Measurements from ENCODE around the gene DYRK2. TPM values are rescaled to one million over a fixed set of nuclear protein-coding genes. Genes with fewer than 3 reads are reported as not detected.
A peak's percentile ranks its signal among the peaks of the same experiment; 100 is the strongest.

DYRK2 gene
- 16.5 and 23.1 TPM in 2 replicates for total RNA-seq (2014; rRNA removed; shearing (Covaris generic); ENCODE audit: low replicate concordance)

DNA sequence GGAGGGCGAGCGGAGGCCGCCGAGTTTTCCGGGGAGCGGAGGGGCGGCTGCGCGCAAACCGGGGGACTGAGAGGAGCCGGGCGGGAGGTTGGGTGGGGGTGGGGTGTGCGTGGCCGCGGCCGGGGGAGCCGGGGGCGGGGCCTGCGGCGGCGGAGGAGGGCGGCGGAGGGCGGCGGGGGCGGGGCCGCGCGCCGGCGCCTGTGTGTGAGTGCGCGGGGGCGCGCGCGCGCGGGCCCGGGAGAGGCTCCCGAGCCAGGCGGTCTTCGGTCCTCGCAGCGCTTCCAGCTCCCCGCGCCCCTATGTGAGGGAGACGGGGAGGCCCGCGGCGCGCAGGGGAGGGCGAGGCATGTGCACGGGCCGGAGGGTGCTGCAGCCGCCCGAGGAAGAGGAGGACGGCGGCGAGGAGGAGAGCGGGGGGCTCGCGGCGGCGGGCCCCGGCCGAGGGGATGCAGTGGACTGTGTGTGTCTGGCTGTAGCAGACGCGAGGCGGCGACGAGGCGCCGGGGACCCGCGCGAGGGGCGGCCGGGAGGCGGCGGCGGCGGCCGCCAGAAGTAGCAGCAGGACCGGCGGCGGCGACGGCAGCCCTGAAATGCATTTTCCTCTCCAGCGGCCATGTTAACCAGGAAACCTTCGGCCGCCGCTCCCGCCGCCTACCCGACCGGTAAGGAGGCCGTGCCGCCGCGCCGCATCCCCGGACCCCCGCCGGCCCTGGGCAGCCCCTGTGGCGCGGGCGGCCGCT is at the start of gene DYRK2:
TSS of gene DYRK2 (plus strand) at position 225 of the 740 bp plus-strand sequence. CDS start at position 614, 389 bp downstream.
- H3K4me3 ChIP-seq, result peak within 1 kb of the TSS; percentile 72
- DNase-seq, result peak; percentile 80
- H3K27me3 ChIP-seq, result no peaks in the 10 kb centered on the region
- H3K36me3 ChIP-seq, result peaks cover 26% of the 10 kb centered on the region
- H3K9me3 ChIP-seq, result no peaks in the 10 kb centered on the region

DNA sequence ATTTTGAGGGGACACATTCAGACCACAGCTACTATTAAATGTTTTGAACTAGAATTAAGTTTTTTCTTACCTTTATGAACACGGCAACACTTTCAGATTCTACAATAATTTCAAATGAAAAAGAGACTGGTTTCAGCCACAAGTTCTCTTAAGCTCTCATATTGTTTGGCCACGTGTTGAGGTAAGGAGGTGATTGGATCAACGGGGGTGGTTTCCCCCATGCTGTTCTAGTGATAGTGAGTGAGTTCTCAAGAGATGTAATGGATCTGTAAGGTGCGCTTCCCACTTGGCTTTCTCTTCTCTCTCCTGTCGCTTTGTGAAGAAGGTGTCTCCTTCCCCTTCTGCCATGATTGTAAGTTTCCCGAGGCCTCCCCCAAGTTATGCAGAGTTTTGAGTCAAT is 48.9 kb upstream of the DYRK2 start:
- Histone ChIP-seq H3K4me3 (no peak overlapping the region), H3K27me3 (no peaks in the 10 kb centered on the region), H3K9me3 (no peaks in the 10 kb centered on the region; the same call in 1 of the 2 replicates), H3K36me3 (no peaks in the 10 kb centered on the region)
- DNase-seq, result no peak

DNA sequence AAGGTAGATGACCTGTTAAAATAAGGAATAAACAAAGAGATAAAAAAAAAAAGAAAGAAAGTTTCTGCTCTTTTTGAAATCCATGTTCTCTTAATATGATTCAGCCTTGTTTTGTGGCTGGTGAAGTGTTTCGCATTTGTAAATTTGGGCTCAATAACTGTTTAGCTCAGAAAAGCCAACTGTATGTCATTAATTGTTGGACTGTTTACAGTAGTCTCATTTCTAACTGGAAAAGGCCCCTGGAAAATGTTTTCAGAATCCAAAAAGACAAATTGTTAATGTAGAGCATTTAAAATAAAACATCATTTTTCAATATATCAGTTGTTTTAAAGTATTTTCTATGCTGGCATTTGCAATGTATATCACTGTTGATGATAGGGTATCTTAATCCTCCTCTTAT is 47.4 kb upstream of the DYRK2 start:
- Histone ChIP-seq H3K4me3 (no peak overlapping the region), H3K9me3 (no peaks in the 10 kb centered on the region; the same call in 1 of the 2 replicates), H3K36me3 (no peaks in the 10 kb centered on the region), H3K27me3 (no peaks in the 10 kb centered on the region)
- DNase-seq, result no peak

- Histone ChIP-seq H3K36me3 (no peaks in the 10 kb centered on the region), H3K9me3 (no peaks in the 10 kb centered on the region), H3K4me3 (no peak overlapping the region), H3K27me3 (no peaks in the 10 kb centered on the region)
- DNase-seq, result no peak
Measured at GRCh38 chr12:67609226-67609870, 39.2 kb upstream of the DYRK2 start.

GRCh38 chr12:67613040-67613439 is 35.5 kb upstream of the DYRK2 start:
- Histone ChIP-seq H3K27me3 (no peaks in the 10 kb centered on the region), H3K36me3 (no peaks in the 10 kb centered on the region), H3K4me3 (no peak overlapping the region), H3K9me3 (no peaks in the 10 kb centered on the region)
- no peak for DNase-seq

DNA sequence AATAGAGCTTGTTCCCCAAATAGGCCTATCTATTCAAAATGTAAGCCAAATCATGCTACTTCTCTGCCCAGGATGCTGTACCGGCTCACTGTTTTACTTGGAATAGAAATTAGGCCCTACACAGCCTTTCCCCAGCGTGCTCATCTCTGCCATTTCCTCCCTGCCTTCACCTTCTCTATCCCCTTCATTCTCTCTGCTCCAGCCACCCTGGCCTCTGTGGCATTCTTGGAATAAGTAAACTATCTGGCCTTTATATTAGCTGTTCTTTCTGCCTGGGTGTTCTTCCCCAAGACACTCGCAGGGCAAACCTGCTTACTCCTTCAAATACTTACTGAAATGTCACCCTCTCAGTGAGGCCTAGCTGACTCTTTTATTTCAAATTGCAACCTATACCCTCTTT is 30.9 kb upstream of the DYRK2 start:
- H3K4me3 ChIP-seq, result no peak overlapping the region
- no peaks in the 10 kb centered on the region for H3K27me3 ChIP-seq
- DNase-seq, result no peak
- H3K9me3 ChIP-seq, result no peaks in the 10 kb centered on the region
- no peaks in the 10 kb centered on the region for H3K36me3 ChIP-seq

- Histone ChIP-seq H3K9me3 (no peaks in the 10 kb centered on the region), H3K4me3 (no peak overlapping the region), H3K27me3 (no peaks in the 10 kb centered on the region), H3K36me3 (no peaks in the 10 kb centered on the region)
- no peak for DNase-seq
Measured at GRCh38 chr12:67618303-67618702, 30.2 kb upstream of the DYRK2 start.

- H3K4me3 ChIP-seq, result no peak overlapping the region
- no peak for DNase-seq
- no peaks in the 10 kb centered on the region for H3K36me3 ChIP-seq
- no peaks in the 10 kb centered on the region for H3K27me3 ChIP-seq
- no peaks in the 10 kb centered on the region for H3K9me3 ChIP-seq
Measured at GRCh38 chr12:67621112-67621511, 27.4 kb upstream of the DYRK2 start.

DNA sequence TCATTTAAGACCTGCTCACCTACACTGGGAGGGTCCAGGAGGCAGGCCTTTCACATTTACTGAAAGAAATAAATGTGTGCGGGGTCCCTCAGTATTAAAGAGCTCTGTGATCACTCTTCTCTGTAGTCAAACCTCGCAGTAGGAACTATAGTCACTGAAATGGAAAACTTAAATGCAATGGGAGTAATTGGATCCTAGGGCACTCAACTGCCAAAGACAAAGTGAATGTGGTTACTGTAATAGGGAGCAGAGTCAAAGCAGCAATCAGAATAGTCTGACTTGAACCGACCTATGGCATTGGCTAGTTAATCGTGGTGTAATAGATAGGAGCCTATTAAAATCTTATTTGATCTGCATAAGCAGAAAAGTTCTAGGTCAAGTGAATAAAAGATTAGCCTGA is 26.6 kb upstream of the DYRK2 start:
- no peaks in the 10 kb centered on the region for H3K9me3 ChIP-seq
- H3K36me3 ChIP-seq, result no peaks in the 10 kb centered on the region
- DNase-seq, result no peak
- no peaks in the 10 kb centered on the region for H3K27me3 ChIP-seq
- no peak overlapping the region for H3K4me3 ChIP-seq

DNA sequence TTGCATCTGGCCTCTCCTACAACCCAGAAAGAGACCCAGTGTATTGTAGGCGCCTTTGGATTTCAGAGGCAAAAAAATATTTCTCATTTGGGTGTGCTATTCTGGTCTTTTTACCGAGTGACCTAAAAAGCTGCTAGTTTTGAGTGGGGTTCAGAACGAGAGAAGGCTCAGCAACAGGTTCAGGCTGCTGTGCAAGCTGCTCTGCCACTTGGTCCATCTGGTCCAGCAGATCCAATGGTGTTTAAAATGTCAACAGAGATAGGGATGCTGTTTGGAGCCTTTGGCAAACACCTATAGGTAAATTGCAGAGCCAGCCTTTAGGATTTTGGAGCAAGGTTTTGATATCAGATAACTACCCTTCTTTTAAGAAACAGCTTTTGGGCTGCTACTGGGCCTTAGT is 25.3 kb upstream of the DYRK2 start:
- Histone ChIP-seq H3K36me3 (no peaks in the 10 kb centered on the region), H3K4me3 (no peak overlapping the region)

GRCh38 chr12:67624355-67624754 is 24.2 kb upstream of the DYRK2 start:
- no peak for DNase-seq
- Histone ChIP-seq H3K9me3 (no peaks in the 10 kb centered on the region), H3K27me3 (no peaks in the 10 kb centered on the region), H3K36me3 (no peaks in the 10 kb centered on the region), H3K4me3 (no peak overlapping the region)

More for the DNA sequence above, 25.3 kb upstream of the DYRK2 start:
- no peaks in the 10 kb centered on the region for H3K9me3 ChIP-seq
- no peak for DNase-seq
- H3K27me3 ChIP-seq, result no peaks in the 10 kb centered on the region

DNA sequence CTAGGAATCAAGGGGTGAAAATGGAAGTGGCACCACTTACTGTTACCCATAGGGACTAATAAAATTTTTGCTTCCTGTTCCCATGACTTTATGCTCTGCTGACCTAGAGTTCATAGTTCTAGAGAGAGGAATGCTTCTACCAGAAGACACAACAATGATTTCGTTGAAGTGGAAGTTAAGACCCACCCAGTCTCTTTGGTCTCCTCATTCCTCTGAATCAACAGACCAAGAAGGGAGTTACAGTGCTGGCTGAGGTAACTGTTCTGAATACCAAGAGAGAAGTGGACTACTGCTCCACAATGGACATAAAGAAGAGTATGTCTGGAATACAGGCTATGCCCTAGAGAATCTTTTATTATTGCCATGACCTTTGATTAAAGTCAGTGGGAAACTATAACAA is 23.5 kb upstream of the DYRK2 start:
- Histone ChIP-seq H3K4me3 (no peak overlapping the region), H3K9me3 (no peaks in the 10 kb centered on the region)
- DNase-seq, result no peak

GRCh38 chr12:67626156-67626555 is 22.4 kb upstream of the DYRK2 start:
- Histone ChIP-seq H3K4me3 (no peak overlapping the region), H3K36me3 (no peaks in the 10 kb centered on the region), H3K9me3 (no peaks in the 10 kb centered on the region), H3K27me3 (no peaks in the 10 kb centered on the region)
- DNase-seq, result no peak

More for the DNA sequence above, 23.5 kb upstream of the DYRK2 start:
- Histone ChIP-seq H3K36me3 (no peaks in the 10 kb centered on the region), H3K27me3 (no peaks in the 10 kb centered on the region)

DNA sequence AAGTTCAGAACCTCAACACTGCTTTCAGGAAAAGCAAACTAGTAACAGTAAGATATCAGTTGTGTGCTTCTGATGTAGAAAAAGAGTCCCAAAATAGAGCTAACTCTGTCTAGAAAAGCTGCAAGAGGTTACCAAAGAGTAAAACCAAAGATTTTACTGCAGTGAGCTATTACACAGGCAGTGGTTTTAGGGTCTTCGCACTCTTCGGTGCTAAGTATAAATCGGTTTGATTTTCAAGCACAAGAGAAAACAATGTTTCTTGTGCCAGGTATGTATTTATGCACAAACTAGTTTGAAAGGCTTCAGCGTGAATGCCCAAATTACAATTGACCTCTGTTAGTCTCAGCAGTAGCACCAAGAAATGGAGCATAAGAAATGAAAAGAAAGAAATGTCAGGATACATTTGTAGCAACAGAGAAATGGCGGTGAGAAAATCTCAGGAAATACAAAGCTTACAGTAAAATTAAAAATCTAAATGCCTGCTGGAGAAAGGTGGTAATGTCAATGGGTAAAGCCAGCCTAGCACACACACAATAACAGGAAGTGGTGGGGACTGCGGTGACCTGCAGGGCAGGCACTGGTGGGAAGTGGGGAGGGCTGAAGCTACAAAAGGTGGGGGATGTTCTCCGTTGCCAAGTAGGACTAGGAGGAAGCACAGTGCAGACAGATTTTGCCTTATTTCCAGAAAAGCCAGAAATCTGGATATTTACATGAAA is 18.0 kb upstream of the DYRK2 start:
- no peaks in the 10 kb centered on the region for H3K36me3 ChIP-seq
- no peaks in the 10 kb centered on the region for H3K9me3 ChIP-seq
- DNase-seq, result peak; percentile 10
- H3K4me3 ChIP-seq, result no peak overlapping the region
- H3K27me3 ChIP-seq, result no peaks in the 10 kb centered on the region

DNA sequence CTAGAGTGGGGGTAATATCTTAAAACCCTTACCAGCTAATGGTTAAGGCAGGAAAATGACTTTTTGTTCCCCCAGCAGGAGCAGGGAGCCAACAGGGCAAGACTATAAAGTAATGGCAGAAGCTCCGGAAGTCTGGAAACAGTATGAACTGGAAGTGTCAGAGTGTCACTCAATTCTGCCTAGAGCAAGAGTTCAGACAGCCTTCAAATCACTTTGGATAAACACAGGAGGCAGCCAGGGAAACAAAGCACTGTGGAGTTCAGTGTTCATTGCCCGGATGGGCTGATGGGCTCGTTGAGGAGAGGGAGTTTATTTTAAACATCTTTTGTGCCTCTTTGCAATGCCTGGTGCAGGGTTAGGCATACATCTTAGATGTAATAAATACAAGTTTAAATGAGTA is 16.5 kb upstream of the DYRK2 start:
- no peaks in the 10 kb centered on the region for H3K36me3 ChIP-seq
- DNase-seq, result no peak
- H3K9me3 ChIP-seq, result no peaks in the 10 kb centered on the region
- H3K4me3 ChIP-seq, result no peak overlapping the region
- H3K27me3 ChIP-seq, result no peaks in the 10 kb centered on the region

GRCh38 chr12:67633024-67633610 is 15.4 kb upstream of the DYRK2 start:
- no peaks in the 10 kb centered on the region for H3K9me3 ChIP-seq
- no peaks in the 10 kb centered on the region for H3K36me3 ChIP-seq
- DNase-seq, result no peak
- H3K4me3 ChIP-seq, result no peak overlapping the region
- no peaks in the 10 kb centered on the region for H3K27me3 ChIP-seq

GRCh38 chr12:67633708-67634107 is 14.8 kb upstream of the DYRK2 start:
- no peaks in the 10 kb centered on the region for H3K36me3 ChIP-seq
- no peaks in the 10 kb centered on the region for H3K27me3 ChIP-seq
- DNase-seq, result peak; percentile 20
- H3K9me3 ChIP-seq, result no peaks in the 10 kb centered on the region
- H3K4me3 ChIP-seq, result no peak overlapping the region
